NCI-H2081 treated with DMSO at 0.1 percent for 48 hours (cell line): ENCODE measurements around the gene ACOX1.

Experiments used
- DNase-seq: peaks from one replicate; lab custom pipeline; 2025; lab: John Stamatoyannopoulos, UW

The ACOX1 gene

DNA sequence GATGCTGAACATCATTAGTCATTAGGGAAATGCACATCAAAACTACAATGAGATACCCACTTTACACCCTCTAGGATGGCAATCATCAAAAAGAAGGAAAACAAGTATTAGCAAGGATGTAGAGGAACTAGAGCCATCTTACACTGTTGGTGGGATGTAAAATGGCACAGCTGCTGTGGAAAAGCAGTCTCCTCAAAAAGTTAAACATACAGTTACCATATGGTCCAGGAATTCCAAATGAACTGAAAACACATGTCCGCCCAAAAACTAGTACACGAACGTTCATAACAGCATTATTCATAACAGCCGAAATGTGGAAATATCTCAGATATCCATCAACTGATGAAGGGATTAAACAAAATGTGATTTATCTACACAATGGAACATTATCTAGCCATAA lies 45.2 kb downstream of the ACOX1 start:
- DNase-seq, result no peak

DNA sequence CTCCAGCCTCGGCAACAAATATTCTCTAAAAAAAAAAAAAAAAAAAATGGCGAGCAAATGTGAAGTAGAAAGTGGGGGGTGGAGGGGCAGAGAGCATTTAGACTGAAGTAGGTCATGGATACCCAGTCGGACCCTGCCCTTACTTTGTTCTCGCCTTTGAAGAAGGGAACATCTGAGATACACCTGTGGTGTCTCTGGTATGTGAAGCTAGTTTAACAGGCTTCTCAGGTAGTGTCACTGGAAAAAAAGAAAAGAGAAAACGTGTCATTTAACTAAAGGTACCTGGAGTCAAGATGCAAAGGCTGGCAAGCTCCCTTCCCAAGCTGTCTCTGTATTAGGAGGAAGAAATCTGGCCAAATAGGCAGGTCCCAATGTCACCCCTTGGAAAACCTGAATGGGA lies 46.1 kb downstream of the ACOX1 start:
- no peak for DNase-seq

DNA sequence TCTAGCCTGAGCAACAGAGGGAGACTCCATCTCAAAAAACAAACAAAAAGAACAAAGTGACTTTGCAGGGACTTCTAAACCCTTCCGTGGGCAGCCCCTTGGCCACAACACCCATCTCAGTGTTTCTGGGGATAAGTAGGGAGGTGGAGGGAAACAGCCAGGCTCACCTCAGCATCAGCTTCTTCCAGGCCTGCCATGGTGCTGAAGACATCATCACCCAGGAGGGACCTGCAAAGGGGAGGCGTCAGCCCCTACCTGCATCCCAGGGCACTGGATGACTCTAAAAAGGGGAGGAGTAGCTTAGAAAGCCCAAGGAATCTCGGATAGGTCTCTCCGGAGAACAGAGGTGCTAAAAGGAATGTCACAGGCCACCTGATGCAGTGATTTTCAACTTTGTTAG lies 47.9 kb downstream of the ACOX1 start:
- DNase-seq, result no peak

DNA sequence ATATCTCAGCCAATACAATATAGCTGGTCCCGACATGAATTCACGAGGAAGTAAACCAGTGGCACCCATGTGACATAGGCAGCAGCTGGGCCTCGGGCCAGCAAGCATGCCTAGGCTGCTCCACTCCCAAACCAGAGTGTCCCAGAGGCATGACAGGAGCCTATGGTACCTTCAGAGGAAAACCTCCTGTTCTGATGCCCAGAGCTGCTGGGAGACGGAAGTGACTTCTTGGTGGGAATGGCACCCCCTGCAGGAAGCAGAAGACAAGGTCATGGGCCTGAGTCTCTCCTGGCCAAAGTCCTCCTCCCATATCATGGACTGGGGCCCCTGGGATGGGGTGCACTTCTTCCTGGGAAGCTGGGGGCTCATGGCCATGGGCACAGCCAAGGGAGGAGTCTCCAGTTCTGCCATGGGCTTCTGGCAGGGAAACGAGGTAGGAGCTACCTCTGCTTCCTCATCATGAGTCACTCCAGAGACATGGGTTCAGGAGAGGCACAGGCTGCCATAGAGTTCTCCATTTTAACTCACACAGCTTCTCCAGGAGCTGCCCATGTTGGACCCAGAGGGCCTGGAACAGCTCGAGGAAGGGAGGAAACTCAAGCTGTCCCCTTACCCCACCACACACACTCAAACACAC lies 51.6 kb downstream of the ACOX1 start:
- DNase-seq, result no peak

DNA sequence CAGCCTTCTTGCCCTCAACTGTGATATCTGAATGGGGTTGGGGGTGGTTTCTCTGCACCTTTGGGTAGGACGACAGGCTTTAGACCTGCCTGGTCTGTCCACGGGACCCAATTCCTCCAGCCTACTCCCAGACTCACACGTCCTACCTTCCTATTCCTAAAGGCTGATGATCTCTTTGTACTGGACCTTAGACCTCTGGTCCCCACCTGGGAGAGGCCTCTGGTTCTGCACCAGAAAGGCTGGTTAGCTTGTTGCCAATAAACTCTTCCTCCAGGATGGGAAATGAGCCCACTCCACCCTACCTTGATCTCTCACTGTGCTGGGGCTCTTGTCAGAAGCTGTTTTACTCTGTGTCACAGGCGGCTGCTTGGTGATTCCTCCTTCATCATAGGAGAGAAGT lies 52.5 kb downstream of the ACOX1 start:
- DNase-seq, result no peak

DNA sequence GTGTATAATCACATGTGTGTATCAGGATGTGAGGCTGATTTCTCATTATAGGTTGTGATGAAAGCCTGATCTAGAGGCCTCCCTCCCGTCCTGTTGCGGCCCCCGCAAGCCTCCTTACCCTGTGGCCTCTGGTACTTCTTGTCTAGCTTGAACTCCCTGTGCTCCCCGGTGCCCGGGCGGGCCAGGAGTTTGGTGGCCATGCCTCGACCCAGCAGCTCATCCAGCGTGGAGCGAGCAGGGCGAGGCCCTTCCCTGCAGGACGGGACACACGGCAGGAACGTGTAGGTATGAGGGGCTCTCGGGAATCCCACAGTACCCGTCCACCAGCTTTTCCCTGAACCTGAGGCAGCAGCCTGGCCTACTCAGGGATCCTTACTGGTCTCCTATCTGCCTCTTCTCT lies 53.1 kb downstream of the ACOX1 start:
- DNase-seq, result no peak

DNA sequence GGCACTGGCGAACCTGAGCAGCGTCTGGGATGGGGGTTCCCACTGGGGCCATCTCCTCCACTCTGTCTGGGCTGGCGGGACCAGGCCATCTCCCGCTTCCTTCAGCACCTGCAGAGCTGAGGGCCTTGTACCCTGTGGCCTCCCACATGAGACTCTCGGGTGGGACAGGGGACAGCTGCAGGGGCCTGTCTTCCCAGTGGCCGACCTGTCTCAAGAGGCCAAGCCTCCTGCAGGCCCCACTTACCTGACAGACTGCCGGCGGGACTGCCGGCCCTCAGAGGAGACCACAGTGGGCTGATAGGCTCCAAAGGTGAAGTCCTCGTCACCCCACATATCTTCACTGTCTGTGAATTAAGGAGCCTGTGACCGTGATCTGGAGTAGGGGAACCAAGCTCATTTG lies 53.9 kb downstream of the ACOX1 start:
- no peak for DNase-seq

DNA sequence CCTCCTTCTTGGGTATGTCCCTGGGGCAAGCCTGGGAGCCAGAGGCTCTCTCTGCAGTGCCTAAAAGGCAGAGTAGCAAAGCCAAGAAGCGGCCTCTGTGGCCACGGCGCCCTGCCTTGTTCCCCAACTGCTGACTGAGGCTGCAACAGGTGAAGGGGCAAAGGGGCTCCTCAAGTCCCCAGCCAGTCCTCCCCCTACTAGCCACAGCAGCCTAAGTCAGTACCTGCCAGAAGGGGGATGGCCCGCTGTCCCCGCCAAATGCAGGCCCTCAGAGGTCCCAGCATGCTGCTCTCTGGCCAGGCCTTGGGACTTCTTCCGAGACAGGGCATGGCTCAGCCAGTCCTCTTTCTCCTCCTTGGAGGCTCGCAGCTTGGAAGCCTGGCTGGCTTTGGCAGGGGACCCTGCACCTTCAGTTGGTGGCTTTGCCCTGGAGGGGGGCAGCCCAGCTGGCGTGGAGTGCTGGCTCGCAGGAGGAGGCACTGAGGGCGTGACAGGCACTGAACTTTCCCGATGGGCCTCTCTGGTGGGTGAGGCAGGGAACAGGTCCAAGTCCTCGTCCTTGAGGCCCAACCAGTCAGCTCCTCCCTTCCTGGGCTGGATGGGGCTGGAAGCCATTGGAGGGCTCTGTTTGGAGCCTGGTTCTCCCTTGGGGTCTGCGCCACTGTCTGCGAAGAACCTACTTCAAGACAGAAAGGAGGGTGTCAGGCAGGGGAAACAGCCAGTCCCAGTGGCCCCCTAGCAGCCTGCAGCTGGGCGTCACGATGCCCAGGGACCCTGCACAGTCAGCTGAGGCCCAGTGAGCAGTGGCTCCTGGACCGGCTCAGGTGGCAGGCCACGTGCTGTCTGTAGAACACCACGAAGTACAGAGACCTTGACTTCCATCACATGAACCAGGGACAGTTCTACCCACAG lies 55.7 kb downstream of the ACOX1 start:
- DNase-seq, result no peak

DNA sequence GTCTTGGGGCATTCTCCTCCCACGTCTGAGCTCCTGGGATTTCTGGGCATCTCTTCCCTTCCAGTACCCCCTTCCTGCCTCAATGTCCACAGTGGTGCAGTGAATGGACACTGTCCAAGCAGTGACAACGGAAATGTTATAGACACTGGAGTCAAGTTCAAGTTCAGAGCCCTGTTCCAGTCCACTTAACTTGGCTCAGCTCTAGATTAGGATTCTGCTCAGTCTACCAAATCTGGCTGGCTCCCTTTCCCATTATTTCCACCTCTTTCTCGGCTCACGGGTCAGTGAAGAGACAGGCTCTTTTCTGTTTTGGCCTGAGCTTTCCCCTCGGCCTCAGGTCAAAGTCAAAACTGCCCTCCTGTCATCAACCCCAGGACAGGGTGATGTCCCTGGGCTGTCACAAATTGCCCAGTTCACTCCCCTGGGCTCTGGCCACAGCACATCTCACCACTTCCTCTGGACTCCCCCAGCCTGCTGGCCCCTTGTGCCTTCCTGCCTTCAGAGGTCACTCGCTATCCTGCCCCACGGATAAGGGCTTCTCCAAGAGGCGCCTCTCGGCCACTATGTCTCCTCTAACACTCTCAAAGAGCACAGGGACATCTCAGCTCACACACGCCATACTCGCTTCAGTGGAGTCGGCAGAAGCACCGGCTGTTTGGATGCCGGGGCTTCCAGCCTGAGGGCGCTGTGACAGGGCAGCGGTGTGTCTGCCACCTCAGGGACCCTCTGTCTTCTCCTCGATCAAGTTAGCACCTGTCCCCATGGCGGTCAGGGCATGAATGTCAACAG lies 56.6 kb downstream of the ACOX1 start:
- no peak for DNase-seq

DNA sequence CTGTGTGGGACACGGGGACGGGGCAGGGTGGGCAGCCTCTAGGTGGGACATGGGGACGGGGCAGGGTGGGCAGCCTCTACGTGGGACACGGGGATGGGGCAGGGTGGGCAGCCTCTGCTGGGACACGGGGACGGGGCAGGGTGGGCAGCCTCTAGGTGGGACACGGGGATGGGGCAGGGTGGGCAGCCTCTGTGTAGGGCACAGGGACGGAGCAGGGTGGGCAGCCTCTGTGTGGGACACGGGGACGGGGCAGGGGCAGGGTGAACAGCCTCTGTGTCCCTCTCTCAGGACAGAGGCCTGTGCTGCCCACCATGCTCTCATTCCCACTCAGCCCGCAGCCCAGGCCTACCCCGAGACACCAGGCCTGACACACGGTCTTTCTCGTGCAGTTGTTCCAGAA lies 57.4 kb downstream of the ACOX1 start:
- DNase-seq, result no peak

DNA sequence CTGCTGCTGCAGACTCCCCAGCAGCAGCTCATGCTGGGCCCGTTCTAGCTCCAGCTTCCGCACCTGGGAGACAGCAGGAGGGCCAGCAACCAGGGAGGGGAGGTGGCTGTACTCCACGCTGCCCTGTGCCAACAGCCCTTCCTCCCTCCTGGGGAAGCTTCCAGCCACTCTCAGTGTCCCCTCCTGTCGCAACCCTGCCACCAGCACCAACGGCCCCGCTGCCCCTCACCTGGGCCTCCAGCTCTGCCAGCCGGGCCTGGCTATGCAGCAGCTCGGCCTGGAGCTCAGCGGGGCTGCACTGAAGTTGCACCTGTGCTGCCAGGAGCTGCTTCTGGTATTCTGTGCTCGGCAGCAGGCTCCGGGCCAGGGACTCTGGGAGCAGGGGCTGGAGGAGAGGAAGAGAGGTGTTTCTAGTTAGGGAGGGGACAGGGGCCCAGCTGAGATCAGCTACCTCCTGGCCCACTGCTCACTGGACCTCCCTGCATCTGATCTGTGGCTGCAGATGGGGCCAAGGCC lies 58.9 kb downstream of the ACOX1 start:
- peak; percentile 37 for DNase-seq

DNA sequence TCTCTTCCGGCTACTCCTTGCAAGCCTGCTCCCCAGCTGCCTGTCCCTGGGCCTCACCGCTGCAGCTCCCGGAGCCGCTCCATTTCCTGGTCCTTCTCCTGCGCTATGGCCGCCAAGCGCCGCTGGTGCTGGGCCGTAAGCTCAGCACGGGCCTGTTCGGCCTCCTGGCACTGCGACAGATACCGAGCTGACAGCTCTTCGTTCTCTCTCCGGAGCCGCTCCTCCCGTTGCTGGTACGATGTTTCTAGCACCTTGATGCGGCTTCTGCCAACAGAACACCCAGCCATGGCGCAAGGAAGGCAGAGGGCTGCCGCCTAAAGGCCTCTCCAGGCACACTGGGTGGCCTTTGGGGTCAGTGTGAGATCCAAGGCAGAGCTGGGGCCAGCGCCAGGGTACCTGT lies 59.4 kb downstream of the ACOX1 start:
- no peak for DNase-seq

DNA sequence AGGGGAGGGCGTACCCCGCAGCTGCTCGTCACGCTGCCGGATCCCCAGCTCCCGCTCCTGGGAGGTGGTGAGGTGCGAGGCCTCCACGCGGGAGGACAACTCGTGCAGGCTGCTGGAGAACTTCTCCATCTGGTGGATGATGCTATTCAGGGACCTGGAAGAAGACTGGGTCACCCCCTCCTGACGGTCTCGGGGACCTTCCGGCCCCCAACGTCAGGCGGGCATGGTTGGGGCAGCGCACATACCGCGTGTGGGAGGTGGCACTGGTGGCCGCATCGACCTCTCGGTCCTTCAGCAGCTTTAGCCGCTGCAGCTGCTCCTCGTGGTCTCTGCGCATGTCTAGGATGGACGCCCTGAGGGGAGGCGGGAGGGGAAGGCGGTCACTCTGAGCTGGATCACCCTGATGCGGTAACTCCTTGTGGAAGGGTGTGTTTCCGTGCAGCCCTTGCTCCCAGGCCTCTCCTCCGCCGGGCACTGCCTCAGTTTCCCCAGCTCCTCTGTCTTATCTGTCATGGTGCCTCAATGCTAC lies 61.0 kb downstream of the ACOX1 start:
- no peak for DNase-seq

DNA sequence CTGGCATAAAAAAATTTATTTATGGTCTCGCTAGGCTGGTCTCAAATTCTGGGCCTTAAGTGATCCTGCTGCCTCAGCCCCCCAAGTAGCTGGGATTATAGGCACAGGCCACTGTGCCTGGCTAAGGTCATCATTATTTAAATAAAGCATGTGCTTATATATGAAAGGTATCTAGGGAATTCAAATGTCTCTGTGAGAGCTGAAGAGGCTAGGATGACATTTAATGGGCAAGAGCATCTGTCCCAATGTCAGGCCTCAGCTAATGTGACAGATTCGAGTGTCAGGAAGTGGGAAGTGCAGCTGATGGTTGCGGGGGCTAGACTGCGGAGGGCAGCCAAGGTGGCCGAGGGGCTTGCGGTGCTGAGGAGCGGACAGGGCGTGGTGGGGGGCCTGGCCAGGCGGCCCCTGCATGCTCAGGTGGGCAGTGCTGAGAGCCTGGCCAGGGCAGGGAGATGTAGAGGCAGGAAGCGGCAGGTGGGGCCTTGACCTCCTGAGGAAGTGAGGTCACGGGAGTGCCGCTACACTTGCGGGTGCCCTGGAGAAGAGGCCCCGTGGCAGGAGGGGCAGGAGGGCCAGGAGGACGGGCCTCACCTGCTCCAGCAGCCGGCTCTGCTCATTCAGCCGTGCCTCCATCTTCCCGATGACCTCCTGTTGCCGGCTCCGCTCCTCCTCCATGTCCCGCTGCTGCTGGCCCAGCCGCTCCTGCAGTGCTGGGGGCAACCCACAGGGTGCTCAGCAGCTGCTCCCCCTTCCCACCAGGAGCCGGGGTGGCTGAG lies 61.6 kb downstream of the ACOX1 start:
- DNase-seq, result no peak

DNA sequence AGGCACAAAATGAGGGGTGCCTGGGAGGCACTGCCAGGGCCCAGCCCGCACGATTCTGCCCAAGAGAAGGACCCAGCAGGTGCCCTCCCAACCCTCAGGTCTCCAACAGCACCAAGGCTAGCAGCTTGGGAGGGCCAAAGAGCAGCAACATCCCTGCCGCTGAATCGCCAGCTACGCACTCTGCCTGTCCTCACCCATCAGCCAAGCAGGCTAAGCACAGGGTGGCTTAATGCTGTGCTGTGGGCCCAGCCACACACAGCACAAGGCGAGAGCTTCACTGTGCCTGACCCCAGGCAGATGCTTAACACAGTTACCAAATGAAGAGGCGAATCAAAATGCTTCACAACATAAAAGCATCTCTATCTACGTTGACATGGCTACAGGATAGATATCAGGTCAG lies 63.7 kb downstream of the ACOX1 start:
- no peak for DNase-seq

DNA sequence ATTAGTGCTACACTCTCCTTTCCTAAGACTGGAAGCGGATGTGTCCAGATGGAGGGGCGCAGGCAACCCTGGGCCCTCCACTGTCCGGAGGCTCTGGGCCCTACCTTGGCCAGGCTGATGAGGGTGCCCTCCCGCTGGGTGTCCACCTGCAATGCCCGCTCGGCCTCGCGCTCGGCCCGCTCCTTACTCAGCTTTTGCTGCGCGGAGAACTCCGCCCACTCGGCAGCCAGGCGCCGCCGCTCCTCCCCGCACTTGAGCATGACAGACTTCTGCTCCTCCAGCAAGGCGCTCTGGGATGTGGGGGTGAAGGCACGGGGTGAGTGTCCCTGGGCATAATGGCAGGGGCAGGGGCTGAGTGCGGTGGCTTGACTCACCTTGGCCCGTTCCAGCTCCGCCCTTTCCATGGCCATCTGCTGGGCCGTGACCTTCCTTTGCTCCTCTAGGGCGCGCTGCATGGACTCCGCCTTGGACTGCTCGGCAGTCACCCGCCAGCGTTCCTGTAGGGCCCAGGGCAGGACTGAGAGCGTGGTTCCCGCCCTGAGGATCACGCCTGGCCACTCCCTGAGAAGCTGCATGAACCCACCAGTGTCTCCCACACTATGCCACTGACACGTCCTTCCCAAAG lies 64.2 kb downstream of the ACOX1 start:
- no peak for DNase-seq

DNA sequence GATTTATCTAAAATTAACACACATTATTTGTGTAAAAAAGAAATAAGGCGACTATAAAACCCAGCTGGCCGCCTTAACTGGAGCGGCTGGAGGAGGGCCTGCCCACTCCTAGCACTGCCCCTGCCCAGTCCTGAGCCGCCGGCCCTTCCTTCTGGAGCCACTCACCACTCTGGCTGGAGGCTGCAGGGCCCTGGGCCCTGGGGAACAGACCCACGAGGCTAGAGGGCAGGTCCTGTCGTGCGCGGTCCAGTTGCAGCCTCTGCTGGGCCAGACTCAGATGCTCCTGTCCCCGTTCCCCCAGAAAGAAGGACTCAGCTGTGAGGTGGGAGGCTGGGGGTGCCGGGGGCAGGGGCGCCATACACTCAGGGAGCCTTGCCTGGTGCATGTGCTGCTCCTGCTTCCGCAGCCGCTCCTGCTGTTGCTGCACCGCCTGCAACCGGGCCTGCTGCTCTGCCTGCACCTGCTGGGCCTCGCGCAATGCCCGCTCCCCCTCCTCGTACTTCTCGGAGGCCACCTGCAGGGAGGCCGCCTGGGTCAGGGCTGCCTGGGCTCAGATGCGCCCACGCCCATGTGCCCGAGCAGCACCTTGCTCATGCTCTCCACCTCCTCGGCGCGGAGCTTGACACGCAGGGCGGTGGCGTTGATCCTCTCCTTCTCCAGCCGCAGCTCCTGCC lies 65.3 kb downstream of the ACOX1 start:
- no peak for DNase-seq

DNA sequence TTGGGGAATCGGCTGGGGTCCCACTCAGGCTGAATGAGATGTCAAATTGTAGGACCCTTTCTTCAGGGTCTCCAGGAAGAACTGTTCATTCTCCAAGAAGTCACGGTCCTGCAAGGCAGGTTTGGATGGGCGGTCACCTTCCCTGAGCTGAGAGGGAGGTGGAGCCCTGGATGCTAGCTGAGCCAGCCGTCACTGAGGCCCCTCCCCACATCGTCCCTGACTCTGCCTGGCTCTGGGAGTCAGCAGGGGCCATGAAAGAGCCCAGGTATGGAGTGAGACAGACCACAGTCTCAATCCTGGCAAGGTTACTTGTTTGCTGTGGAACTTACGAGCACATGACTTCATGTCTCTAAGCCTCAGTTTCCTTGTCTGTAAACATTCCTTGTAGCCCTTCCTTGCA lies 68.3 kb downstream of the ACOX1 start:
- peak; percentile 39 for DNase-seq

DNA sequence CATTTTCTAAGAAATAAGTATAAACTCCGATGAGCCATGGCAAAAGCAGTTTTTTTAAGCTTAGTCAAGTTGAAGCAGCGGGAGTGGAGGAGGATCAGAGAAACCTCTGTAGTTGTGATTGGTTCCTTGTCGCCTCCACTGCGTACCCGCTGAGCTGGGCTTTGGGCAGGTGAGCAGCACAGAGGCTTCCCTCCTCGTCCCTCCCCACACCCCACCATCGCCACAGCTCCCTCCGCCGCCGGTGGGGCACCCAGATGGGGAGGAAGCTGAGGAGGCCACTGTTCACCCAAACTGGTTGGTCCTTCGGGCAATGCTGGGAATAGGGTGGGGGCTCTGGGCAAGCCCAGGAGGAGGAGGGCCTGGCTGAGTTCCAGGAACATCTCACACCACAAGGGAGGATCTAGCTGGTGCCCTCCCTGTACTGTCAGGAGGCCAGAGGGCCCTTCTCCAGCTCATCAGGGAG lies 69.1 kb downstream of the ACOX1 start:
- peak; percentile 92 for DNase-seq

DNA sequence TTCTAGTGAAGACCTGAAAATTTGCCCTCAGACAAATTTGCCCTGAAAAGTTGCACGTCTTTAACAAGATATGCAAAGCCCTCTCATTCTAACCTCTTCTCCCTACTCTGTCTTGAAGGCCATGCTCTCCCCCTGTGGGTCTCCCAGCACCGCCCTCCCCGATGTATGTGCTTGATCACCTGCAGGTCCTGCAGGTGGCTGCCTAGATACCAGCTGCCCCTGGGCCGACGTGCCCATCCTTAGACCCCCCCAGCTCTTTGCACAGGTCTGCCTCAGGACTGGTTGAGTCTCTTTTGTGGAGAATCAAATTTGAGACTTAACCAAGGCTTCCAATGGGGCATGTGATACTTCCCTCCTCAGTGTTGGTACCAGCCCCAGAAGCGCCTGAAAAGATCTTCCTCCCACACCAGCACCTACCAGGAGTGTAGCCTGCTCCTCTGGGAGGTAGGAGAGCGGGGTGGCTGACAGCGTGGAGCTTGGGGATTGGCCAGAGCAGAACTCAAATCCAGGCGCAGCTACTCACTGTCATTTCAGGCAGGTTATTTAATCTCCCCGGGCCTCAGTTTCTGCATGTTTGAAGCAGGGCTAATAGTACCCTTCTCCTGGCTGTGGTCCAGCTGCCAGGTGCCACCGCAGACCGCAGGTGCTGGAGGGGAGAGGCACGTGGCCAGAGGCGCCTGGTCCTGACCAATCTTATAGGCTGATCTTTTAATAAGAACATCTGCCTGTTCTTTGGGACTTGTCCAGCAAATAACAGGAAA lies 69.7 kb downstream of the ACOX1 start:
- peak; percentile 97 for DNase-seq
